IMR-90 (cell line): Measurements from ENCODE around the gene TBC1D16. TPM values are rescaled to one million over a fixed set of nuclear protein-coding genes. Genes with fewer than 3 reads are reported as not detected.
A peak's percentile ranks its signal among the peaks of the same experiment; 100 is the strongest.

Source experiments
- ATAC-seq: fragments of 200-7000 bp; cut with Tn5 transposase; 2 replicates; pipeline ENCODE4 v1.9.1; 2020; ENCODE audit warnings: low read depth, mild to moderate bottlenecking, moderate library complexity
- BruUV-seq: library from RNA; stranded (reverse); fragments of 400-500 nt; replicated peaks from 2 replicates; lab custom pipeline; 2021; lab: Mats Ljungman, UMichigan
- CTCF ChIA-PET: fragments of 300-600 bp; formaldehyde crosslinking; extraction: SDS; loops from one replicate; lab custom pipeline; 2021; ENCODE audit warnings: antibody characterized with exemption; lab: Yijun Ruan, JAX
- POLR2A ChIA-PET: fragments of 300-600 bp; sonication (Branson Sonifier 250); formaldehyde crosslinking; loops from one replicate; lab custom pipeline; 2022; ENCODE audit warnings: antibody characterized with exemption; ENCODE audit not compliant: unreplicated experiment; lab: Charles Lee
- DNase-seq: peaks from one replicate; pipeline ENCODE4 v3.0.0; 2013
- H2AFZ ChIP-seq: replicated peaks from 2 replicates; pipeline ENCODE3; 2013; ENCODE audit warnings: low read length, mild to moderate bottlenecking; ENCODE audit not compliant: poor library complexity
- H2AK5ac ChIP-seq: 2 replicates; pipeline ENCODE4 v1.6.1; 2013; ENCODE audit warnings: low read depth, low read length, inconsistent platforms
- H2AK9ac ChIP-seq: replicated peaks from 2 replicates; pipeline ENCODE3; 2013; ENCODE audit warnings: mild to moderate bottlenecking, low read depth, low read length, moderate library complexity; ENCODE audit not compliant: poor library complexity
- H2BK120ac ChIP-seq: 2 replicates; pipeline ENCODE4 v1.6.1; 2013; ENCODE audit warnings: low read depth, low read length, inconsistent platforms
- H2BK15ac ChIP-seq: 3 replicates; pipeline ENCODE4 v1.6.1; 2013; ENCODE audit warnings: low read depth, low read length, inconsistent platforms
- H2BK20ac ChIP-seq: 2 replicates; pipeline ENCODE4 v1.6.1; 2013; ENCODE audit warnings: low read depth, mild to moderate bottlenecking, inconsistent platforms, low read length, moderate library complexity
- H2BK5ac ChIP-seq: 2 replicates; pipeline ENCODE4 v1.6.1; 2013; ENCODE audit warnings: mild to moderate bottlenecking, low read depth, low read length, inconsistent platforms; ENCODE audit not compliant: poor library complexity, severe bottlenecking
- H3K14ac ChIP-seq: replicated peaks from 2 replicates; pipeline ENCODE4 v1.6.1; 2013; ENCODE audit warnings: low read depth, low read length, inconsistent platforms
- H3K18ac ChIP-seq: 2 replicates; pipeline ENCODE4 v1.6.1; 2013; ENCODE audit warnings: low read depth, low read length, control low read depth
- H3K23ac ChIP-seq: 2 replicates; pipeline ENCODE4 v1.6.1; 2013; ENCODE audit warnings: low read depth, low read length, inconsistent platforms
- H3K27ac ChIP-seq: 2 replicates; pipeline ENCODE4 v1.5.1; 2013; ENCODE audit warnings: mild to moderate bottlenecking, control low read depth, low read length; ENCODE audit not compliant: insufficient read depth
- H3K27me3 ChIP-seq: 2 replicates; pipeline ENCODE4 v1.6.1; 2013; ENCODE audit warnings: low read length; ENCODE audit not compliant: control insufficient read depth, insufficient read depth
- H3K36me3 ChIP-seq: 2 replicates; pipeline ENCODE4 v1.6.1; 2013; ENCODE audit warnings: low read length, mixed read lengths; ENCODE audit not compliant: control insufficient read depth, insufficient read depth
- H3K4ac ChIP-seq: 2 replicates; pipeline ENCODE4 v1.6.1; 2013; ENCODE audit warnings: low read depth, low read length, inconsistent platforms
- H3K4me1 ChIP-seq: 2 replicates; pipeline ENCODE4 v1.6.1; 2013; ENCODE audit warnings: low read length, mixed read lengths; ENCODE audit not compliant: control insufficient read depth, insufficient read depth
- H3K4me2 ChIP-seq: 2 replicates; pipeline ENCODE4 v1.6.1; 2013; ENCODE audit warnings: low read depth, mild to moderate bottlenecking, control low read depth, low read length, moderate library complexity
- H3K4me3 ChIP-seq: 2 replicates; pipeline ENCODE4 v1.5.1; 2013; ENCODE audit warnings: low read depth, mild to moderate bottlenecking, control low read depth, low read length, moderate library complexity; ENCODE audit not compliant: insufficient read depth
- H3K56ac ChIP-seq: 2 replicates; pipeline ENCODE4 v1.6.1; 2013; ENCODE audit warnings: low read length, inconsistent platforms; ENCODE audit not compliant: insufficient read depth; ENCODE audit errors: extremely low read depth
- H3K79me1 ChIP-seq, 2 experiments: 2 replicates each; pipeline ENCODE4 v1.6.1; 2013; ENCODE audit warnings: low read length in 2 of 2, inconsistent platforms in 1 of 2, low read depth in 1 of 2
- H3K9ac ChIP-seq: 2 replicates; pipeline ENCODE4 v1.6.1; 2013; ENCODE audit warnings: low read depth, low read length, control low read depth
- H3K9me1 ChIP-seq: 2 replicates; pipeline ENCODE4 v1.6.1; 2013; ENCODE audit warnings: low read length, inconsistent platforms; ENCODE audit not compliant: insufficient read depth
- H3K9me3 ChIP-seq: 2 replicates; pipeline ENCODE4 v1.6.1; 2013; ENCODE audit warnings: low read length; ENCODE audit not compliant: control insufficient read depth, insufficient read depth
- H4K20me1 ChIP-seq: 2 replicates; pipeline ENCODE4 v1.6.1; 2013; ENCODE audit warnings: low read length, inconsistent platforms; ENCODE audit not compliant: insufficient read depth
- H4K5ac ChIP-seq: 2 replicates; pipeline ENCODE4 v1.6.1; 2013; ENCODE audit warnings: mild to moderate bottlenecking, low read depth, low read length, control low read depth
- H4K8ac ChIP-seq, 2 experiments: 2 replicates each; pipeline ENCODE4 v1.6.1; 2013; ENCODE audit warnings: low read depth in 2 of 2, low read length in 2 of 2, control low read depth in 1 of 2, inconsistent platforms in 1 of 2
- H4K91ac ChIP-seq: 2 replicates; pipeline ENCODE4 v1.6.1; 2013; ENCODE audit warnings: low read depth, low read length, inconsistent platforms; ENCODE audit not compliant: insufficient read depth
- CEBPB ChIP-seq: IDR thresholded peaks from 2 replicates; pipeline ENCODE4 v1.6.1; 2012; ENCODE audit warnings: low read depth, low read length, improper control_type of control experiment
- CTCF ChIP-seq: conservative IDR thresholded peaks from 2 replicates; pipeline ENCODE4 v1.5.1; 2012; ENCODE audit warnings: mild to moderate bottlenecking, low read depth, low read length, improper control_type of control experiment
- MAFK ChIP-seq: IDR thresholded peaks from 2 replicates; pipeline ENCODE4 v1.6.1; 2012; ENCODE audit warnings: low read depth, low read length, improper control_type of control experiment
- MAZ ChIP-seq: IDR thresholded peaks from 2 replicates; pipeline ENCODE4 v1.6.1; 2012; ENCODE audit warnings: low read depth, mild to moderate bottlenecking, low read length, improper control_type of control experiment, moderate library complexity, borderline replicate concordance
- NFE2L2 ChIP-seq: fragments of 150-350 bp; IDR thresholded peaks from 2 replicates; pipeline ENCODE4 v1.6.1; 2016; ENCODE audit warnings: low read depth, mild to moderate bottlenecking, low read length
- RCOR1 ChIP-seq: IDR thresholded peaks from 2 replicates; pipeline ENCODE4 v1.6.1; 2012; ENCODE audit warnings: mild to moderate bottlenecking, low read length, improper control_type of control experiment; ENCODE audit not compliant: insufficient replicate concordance
- RFX5 ChIP-seq: IDR thresholded peaks from 2 replicates; pipeline ENCODE4 v1.8.0; 2012; ENCODE audit warnings: low read depth, mild to moderate bottlenecking, low read length, moderate library complexity
- WGBS, 2 experiments: methylation state at CpG; one replicate each; pipeline versions ENCODE4 v1.1.5 to v1.1.7; 2013; ENCODE audit warnings: missing lambda C conversion rate in 2 of 2; ENCODE audit not compliant: insufficient read length in 1 of 2; ENCODE audit errors: extremely low coverage in 2 of 2; 5-methylcytosine and 5-hydroxymethylcytosine counted together
- dilution Hi-C: fragments of 300-500 bp; cut with HindIII; formaldehyde crosslinking; loops from one replicate; pipeline ENCODE4 v1.14.3; 2018; ENCODE audit warnings: low sequenced_read_pairs; ENCODE audit not compliant: unreplicated experiment
- in situ Hi-C: fragments of 300-500 bp; cut with MboI; formaldehyde crosslinking; loops from 3 replicates; pipeline ENCODE4 v1.14.3; 2019; ENCODE audit warnings: low sequenced_read_pairs, inconsistent platforms, mixed read lengths
- intact Hi-C: fragments of 100-400 bp; cut with micrococcal nuclease; formaldehyde crosslinking; loops from 2 replicates; pipeline ENCODE4 v1.10.0; 2022
- polyA plus RNA-seq, 3 experiments: library from polyadenylated mRNA; depleted of rRNA; stranded (reverse); fragments of >200 nt; gene quantifications; 2 replicates each; pipeline ENCODE4 v1.2.3, GENCODE V29; 2012; ENCODE audit warnings: low replicate concordance in 1 of 3
- total RNA-seq: library from RNA; depleted of rRNA; stranded (reverse); fragments of >200 nt; gene quantifications from 2 replicates; pipeline ENCODE4 v1.2.3, GENCODE V29; 2012

The TBC1D16 gene
- total and polyA plus RNA-seq, 2 of the 4 experiments (the other 2 are of a cell fraction): 10.1 to 16.7 TPM

DNA sequence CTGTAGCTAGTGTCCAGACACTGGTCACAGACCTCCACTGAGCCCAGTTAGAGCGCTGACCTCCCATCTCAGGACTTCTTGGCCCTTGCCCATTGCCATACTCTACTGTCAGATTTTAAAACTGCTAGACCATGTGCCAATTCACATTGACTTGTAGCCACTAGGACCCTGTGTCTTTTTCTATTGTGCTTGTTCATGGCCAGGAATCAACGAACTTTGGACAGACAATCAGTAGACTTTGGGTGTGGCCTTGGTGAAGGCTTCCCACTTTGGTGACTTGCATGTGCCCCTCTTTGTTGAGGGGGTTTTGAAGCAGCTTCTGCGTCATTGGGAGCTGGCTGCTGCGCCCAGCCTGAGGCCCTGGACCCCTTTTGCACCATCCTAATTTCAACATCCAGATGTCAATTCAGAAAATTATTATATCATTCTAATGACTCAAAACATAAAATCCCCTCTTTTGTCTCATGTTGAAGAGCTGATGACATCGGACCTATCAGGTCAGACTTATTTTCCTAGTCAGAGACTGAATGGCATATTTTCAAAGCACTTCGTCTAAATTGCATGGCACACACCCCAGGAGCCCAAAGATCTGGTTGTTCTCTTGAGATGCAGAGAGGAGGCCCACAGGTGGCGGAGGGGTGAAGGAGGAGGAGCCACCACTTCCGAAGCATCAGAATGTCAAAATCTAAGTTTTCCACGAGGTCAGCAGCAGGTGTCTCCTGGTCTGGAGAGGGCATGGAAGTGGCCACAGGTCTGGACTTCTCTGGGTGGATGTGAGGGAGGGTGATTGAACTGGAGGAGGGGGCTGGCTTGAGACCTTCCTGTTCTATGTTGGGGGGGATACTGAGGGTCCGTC is 103.0 kb downstream of the TBC1D16 start:
- Histone ChIP-seq H3K4ac (no peak overlapping the region), H2BK5ac (no peak overlapping the region), H4K20me1 (no peaks in the 10 kb centered on the region), H2BK20ac (no peak overlapping the region), H2BK15ac (no peak overlapping the region), H3K79me1 (no peaks in the 10 kb centered on the region), H4K91ac (no peak overlapping the region), H3K23ac (no peak overlapping the region; the same call in 1 of the 2 replicates), H3K27me3 (peaks cover 39% of the 10 kb centered on the region), H3K14ac (no peak overlapping the region), H3K36me3 (no peaks in the 10 kb centered on the region), H2AK5ac (no peak overlapping the region), H2BK120ac (no peak overlapping the region), H3K9me3 (no peaks in the 10 kb centered on the region), H4K5ac (no peak overlapping the region), H3K18ac (no peak overlapping the region), H3K4me2 (no peak overlapping the region), H2AFZ (no peak overlapping the region), H3K4me1 (peaks cover 3% of the 10 kb centered on the region; the same call in 1 of the 2 replicates), H3K56ac (no peak overlapping the region), H3K27ac (no peak overlapping the region), H3K9ac (no peak overlapping the region), H2AK9ac (peak overlapping the region; percentile 45), H3K4me3 (no peak overlapping the region), H4K8ac (no peak overlapping the region), H3K9me1 (peaks cover 4% of the 10 kb centered on the region; the same call in 1 of the 2 replicates)
- no TSS peak for BruUV-seq
- 90% methylated on average over 4 of the region's 10 CpGs; no CpG with 5 or more reads in 1 of the 2 experiments for WGBS, 2 experiments
- in situ Hi-C loops (no loop called here), intact Hi-C loops (no loop called here), dilution Hi-C loops (no loop called here)
- DNase-seq (no peak), ATAC-seq (no peak)
- TF ChIP-seq CEBPB (no peak), NFE2L2 (no peak), CTCF (no peak), RFX5 (no peak), MAZ (no peak), MAFK (no peak), RCOR1 (no peak)
- CTCF ChIA-PET: no interaction called here
- POLR2A ChIA-PET: no interaction called here
